Natural killer cell treated with Interleukin-12 subunit alpha and Interleukin-12 subunit beta and Interleukin-15 and Interleukin-18, amount 100 ng/mL, for 72 hours (primary cell): ENCODE data around the gene PRKCZ. TPM values are rescaled to one million over a fixed set of nuclear protein-coding genes. Genes with fewer than 3 reads are reported as not detected.
A peak's percentile ranks its signal among the peaks of the same experiment; 100 is the strongest.

ENCODE experiments used
- ATAC-seq, 2 donors: fragments of 150-1000 bp; cut with Tn5 transposase in 1 of 2; sonication (Bioruptor Pico), chemical (Tn5 transposase) in 1 of 2; 2 replicates each; pipeline ENCODE4 v1.10.0; 2021
- DNase-seq: peaks from one replicate; pipeline ENCODE4 v3.0.0; 2022; ENCODE audit warnings: low spot score
- H3K27ac Mint-ChIP-seq, 2 donors: 1 replicate in 1 of 2; 2 replicates in 1 of 2; pipeline ENCODE4 v1.8.0; 2022; ENCODE audit warnings: mixed read lengths in 2 of 2, mild to moderate bottlenecking in 1 of 2, moderate library complexity in 1 of 2
- H3K27me3 Mint-ChIP-seq, 2 donors: 1 replicate in 1 of 2; 2 replicates in 1 of 2; pipeline ENCODE4 v1.8.0; 2022; ENCODE audit warnings: mixed read lengths in 2 of 2
- H3K36me3 Mint-ChIP-seq: one replicate; pipeline ENCODE4 v1.8.0; 2022; ENCODE audit warnings: mixed read lengths
- H3K4me1 Mint-ChIP-seq, 2 donors: 1 replicate in 1 of 2; 2 replicates in 1 of 2; pipeline ENCODE4 v1.8.0; 2022; ENCODE audit warnings: low read depth in 2 of 2, mixed read lengths in 2 of 2, mild to moderate bottlenecking in 1 of 2
- H3K4me3 Mint-ChIP-seq: one replicate; pipeline ENCODE4 v1.8.0; 2022; ENCODE audit warnings: mixed read lengths
- H3K9me3 Mint-ChIP-seq: 2 replicates; pipeline ENCODE4 v1.8.0; 2022; ENCODE audit warnings: mixed read lengths
- total RNA-seq, 2 donors: library from RNA; stranded (reverse); gene quantifications; one replicate each; pipeline ENCODE4 v1.2.3, GENCODE V29; 2022

Gene PRKCZ
- total RNA-seq, 2 donors from 2014 or later, result 10.8 to 13.2 TPM

- Mint-ChIP-seq H3K27me3 (no peaks in the 10 kb centered on the region), H3K4me3 (no peak overlapping the region), H3K9me3 (no peaks in the 10 kb centered on the region), H3K27ac (no peak overlapping the region), H3K36me3 (no peaks in the 10 kb centered on the region), H3K4me1 (peaks cover 7 to 14% of the 10 kb centered on the region in 2 donors)
- no peak for ATAC-seq
- DNase-seq, result no peak
Observed at GRCh38 chr1:2202843-2203601, 152.8 kb downstream of the PRKCZ start.

- no peak for DNase-seq
- Mint-ChIP-seq H3K4me3 (no peak overlapping the region), H3K27ac (no peak overlapping the region), H3K27me3 (no peaks in the 10 kb centered on the region), H3K9me3 (no peaks in the 10 kb centered on the region), H3K36me3 (no peaks in the 10 kb centered on the region), H3K4me1 (peaks cover 7 to 11% of the 10 kb centered on the region in 2 donors)
- ATAC-seq, result no peak
Observed at GRCh38 chr1:2203671-2204414, 153.6 kb downstream of the PRKCZ start.

- Mint-ChIP-seq H3K4me3 (no peak overlapping the region), H3K36me3 (no peaks in the 10 kb centered on the region), H3K27ac (no peak overlapping the region), H3K27me3 (no peaks in the 10 kb centered on the region), H3K9me3 (no peaks in the 10 kb centered on the region), H3K4me1 (peaks cover 3 to 4% of the 10 kb centered on the region in 2 donors)
- ATAC-seq (peak; percentile 54 to 72), DNase-seq (no peak)
Observed at GRCh38 chr1:2204415-2205190, 154.4 kb downstream of the PRKCZ start.

GRCh38 chr1:2205191-2205952 is 155.2 kb downstream of the PRKCZ start:
- H3K9me3 Mint-ChIP-seq, result no peaks in the 10 kb centered on the region
- H3K27me3 Mint-ChIP-seq, result no peaks in the 10 kb centered on the region
- ATAC-seq (peak; percentile 94 to 95), DNase-seq (peak; percentile 95)
- H3K27ac Mint-ChIP-seq, result no peak overlapping the region
- H3K4me1 Mint-ChIP-seq, result no peaks in the 10 kb centered on the region
- H3K36me3 Mint-ChIP-seq, result no peaks in the 10 kb centered on the region
- H3K4me3 Mint-ChIP-seq, result peak overlapping the region; percentile 52

GRCh38 chr1:2206813-2207487 is 156.7 kb downstream of the PRKCZ start:
- Mint-ChIP-seq H3K4me1 (no peaks in the 10 kb centered on the region), H3K27ac (no peak overlapping the region), H3K27me3 (no peaks in the 10 kb centered on the region), H3K36me3 (no peaks in the 10 kb centered on the region), H3K9me3 (no peaks in the 10 kb centered on the region), H3K4me3 (no peak overlapping the region)
- ATAC-seq, result no peak
- no peak for DNase-seq

GRCh38 chr1:2208309-2209239 is 158.4 kb downstream of the PRKCZ start:
- no peak overlapping the region for H3K27ac Mint-ChIP-seq
- no peaks in the 10 kb centered on the region for H3K36me3 Mint-ChIP-seq
- H3K4me1 Mint-ChIP-seq, result no peaks in the 10 kb centered on the region
- DNase-seq (no peak), ATAC-seq (no peak)
- H3K9me3 Mint-ChIP-seq, result no peaks in the 10 kb centered on the region
- no peak overlapping the region for H3K4me3 Mint-ChIP-seq
- no peaks in the 10 kb centered on the region for H3K27me3 Mint-ChIP-seq

GRCh38 chr1:2209400-2210083 is 159.3 kb downstream of the PRKCZ start:
- DNase-seq (no peak), ATAC-seq (no peak)
- Mint-ChIP-seq H3K4me1 (no peaks in the 10 kb centered on the region), H3K27ac (no peak overlapping the region), H3K9me3 (no peaks in the 10 kb centered on the region), H3K4me3 (no peak overlapping the region), H3K36me3 (no peaks in the 10 kb centered on the region), H3K27me3 (no peaks in the 10 kb centered on the region)

- Mint-ChIP-seq H3K9me3 (no peaks in the 10 kb centered on the region), H3K36me3 (no peaks in the 10 kb centered on the region), H3K4me3 (no peak overlapping the region), H3K27me3 (no peaks in the 10 kb centered on the region), H3K4me1 (no peaks in the 10 kb centered on the region), H3K27ac (no peak overlapping the region)
- ATAC-seq (no peak), DNase-seq (no peak)
Observed at GRCh38 chr1:2210084-2210653, 160.0 kb downstream of the PRKCZ start.

- no peak for ATAC-seq
- no peaks in the 10 kb centered on the region for H3K36me3 Mint-ChIP-seq
- no peak overlapping the region for H3K4me3 Mint-ChIP-seq
- H3K9me3 Mint-ChIP-seq, result no peaks in the 10 kb centered on the region
- H3K27ac Mint-ChIP-seq, result no peak overlapping the region
- H3K27me3 Mint-ChIP-seq, result no peaks in the 10 kb centered on the region
- no peaks in the 10 kb centered on the region for H3K4me1 Mint-ChIP-seq
- DNase-seq, result no peak
Observed at GRCh38 chr1:2210786-2211185, 160.6 kb downstream of the PRKCZ start.

GRCh38 chr1:2212274-2212531 is 162.0 kb downstream of the PRKCZ start:
- no peak for ATAC-seq

GRCh38 chr1:2212532-2213491 is 162.6 kb downstream of the PRKCZ start:
- H3K27ac Mint-ChIP-seq, result no peak overlapping the region
- ATAC-seq, result peak; percentile 52 to 61
- no peak for DNase-seq

More at GRCh38 chr1:2212274-2212531, 162.0 kb downstream of the PRKCZ start:
- no peak overlapping the region for H3K27ac Mint-ChIP-seq
- DNase-seq, result no peak
- H3K9me3 Mint-ChIP-seq, result no peaks in the 10 kb centered on the region
- H3K4me3 Mint-ChIP-seq, result no peak overlapping the region
- no peaks in the 10 kb centered on the region for H3K27me3 Mint-ChIP-seq
- H3K36me3 Mint-ChIP-seq, result no peaks in the 10 kb centered on the region
- H3K4me1 Mint-ChIP-seq, result no peaks in the 10 kb centered on the region

More at GRCh38 chr1:2212532-2213491, 162.6 kb downstream of the PRKCZ start:
- Mint-ChIP-seq H3K27me3 (no peaks in the 10 kb centered on the region), H3K4me1 (no peaks in the 10 kb centered on the region), H3K9me3 (no peaks in the 10 kb centered on the region), H3K4me3 (no peak overlapping the region), H3K36me3 (no peaks in the 10 kb centered on the region)
